H1 (cell line): Measurements from ENCODE around the gene OXTR. TPM values are rescaled to one million over a fixed set of nuclear protein-coding genes. Genes with fewer than 3 reads are reported as not detected.

Experiments used
- CTCF ChIA-PET: fragments of 300-600 bp; sonication (Branson Sonifier 250); formaldehyde crosslinking; loops from one replicate; lab custom pipeline; 2021; ENCODE audit not compliant: partially characterized antibody; lab: Charles Lee
- POLR2A ChIA-PET: fragments of 300-600 bp; sonication (Branson Sonifier 250); formaldehyde crosslinking; loops from one replicate; lab custom pipeline; 2021; ENCODE audit warnings: inconsistent platforms; ENCODE audit not compliant: partially characterized antibody; lab: Charles Lee
- DNase-seq, 2 experiments: peaks; one replicate each; pipeline versions ENCODE4 v3.0.0 to v3.0.0-alpha.2; 2010 to 2022; ENCODE audit warnings: low spot score in 2 of 2, low read depth in 1 of 2, mixed read lengths in 1 of 2
- FAIRE-seq: peaks from 2 replicates; lab custom pipeline; 2011; peaks lifted over from hg19 to GRCh38; lab: Jason Lieb, UNC
- H2AFZ ChIP-seq: 2 replicates; pipeline ENCODE4 v1.8.1; 2012; ENCODE audit warnings: low read length, inconsistent platforms
- H2AK5ac ChIP-seq: 2 replicates; pipeline ENCODE4 v1.6.1; 2013; ENCODE audit warnings: low read depth, low read length
- H2BK120ac ChIP-seq: replicated peaks from 2 replicates; pipeline ENCODE3; 2013; ENCODE audit warnings: low read depth, low read length, inconsistent platforms
- H2BK12ac ChIP-seq: 2 replicates; pipeline ENCODE4 v1.6.1; 2013; ENCODE audit warnings: low read depth, low read length
- H2BK15ac ChIP-seq: 2 replicates; pipeline ENCODE4 v1.6.1; 2013; ENCODE audit warnings: low read length
- H2BK20ac ChIP-seq: 2 replicates; pipeline ENCODE4 v1.6.1; 2013; ENCODE audit warnings: low read length
- H2BK5ac ChIP-seq: 2 replicates; pipeline ENCODE4 v1.6.1; 2013; ENCODE audit warnings: low read depth, low read length
- H3K14ac ChIP-seq: 2 replicates; pipeline ENCODE4 v1.6.1; 2013; ENCODE audit warnings: inconsistent platforms; ENCODE audit not compliant: insufficient read length
- H3K18ac ChIP-seq: 2 replicates; pipeline ENCODE4 v1.6.1; 2013; ENCODE audit warnings: low read length; ENCODE audit errors: extremely low read depth
- H3K23ac ChIP-seq: 2 replicates; pipeline ENCODE4 v1.6.1; 2013; ENCODE audit warnings: inconsistent platforms; ENCODE audit not compliant: insufficient read length
- H3K23me2 ChIP-seq: 2 replicates; pipeline ENCODE4 v1.6.1; 2013; ENCODE audit warnings: low read depth, low read length
- H3K27ac ChIP-seq: 2 replicates; pipeline ENCODE4 v1.6.1; 2011; ENCODE audit warnings: low read depth, low read length, inconsistent platforms
- H3K27me3 ChIP-seq, 4 experiments: replicated peaks in 1 of 4; 1 replicate in 1 of 4; 2 replicates in 3 of 4; pipeline versions ENCODE4 v1.6.1 to v1.8.1; 2011 to 2013; ENCODE audit warnings: low read length in 3 of 4, mild to moderate bottlenecking in 3 of 4, inconsistent platforms in 2 of 4, mixed read lengths in 2 of 4, moderate library complexity in 1 of 4; ENCODE audit not compliant: control insufficient read depth in 3 of 4, insufficient read depth in 3 of 4; ENCODE audit errors: extremely low read depth in 1 of 4
- H3K36me3 ChIP-seq, 4 experiments: 2 replicates each; pipeline versions ENCODE4 v1.6.1 to v1.8.1; 2011 to 2013; ENCODE audit warnings: mild to moderate bottlenecking in 4 of 4, low read length in 3 of 4, moderate library complexity in 2 of 4, control low read depth in 1 of 4, inconsistent platforms in 1 of 4; ENCODE audit not compliant: insufficient read depth in 4 of 4, control insufficient read depth in 2 of 4
- H3K4ac ChIP-seq: replicated peaks from 2 replicates; pipeline ENCODE3; 2013; ENCODE audit warnings: low read length, low read depth, mixed read lengths, inconsistent platforms; ENCODE audit not compliant: insufficient read length
- H3K4me1 ChIP-seq, 4 experiments: replicated peaks in 1 of 4; 1 replicate in 1 of 4; 2 replicates in 3 of 4; pipeline versions ENCODE4 v1.6.1 to v1.8.1; 2011 to 2013; ENCODE audit warnings: low read length in 3 of 4, inconsistent platforms in 2 of 4, mixed read lengths in 1 of 4; ENCODE audit not compliant: insufficient read depth in 4 of 4, control insufficient read depth in 3 of 4
- H3K4me2 ChIP-seq, 2 experiments: 2 replicates each; pipeline versions ENCODE4 v1.6.1 to v1.8.1; 2011 to 2013; ENCODE audit warnings: low read depth in 2 of 2, low read length in 2 of 2, control low read depth in 1 of 2, inconsistent platforms in 1 of 2, mild to moderate bottlenecking in 1 of 2; ENCODE audit not compliant: insufficient read depth in 1 of 2
- H3K4me3 ChIP-seq, 4 experiments: fragments of 200-600, 300-600 bp in 1 of 4; sonication (generic), shearing (Covaris generic), sonication (Bioruptor Twin) in 1 of 4; 2 replicates each; pipeline versions ENCODE4 v1.5.1 to v1.8.1; 2011 to 2016; ENCODE audit warnings: low read length in 4 of 4, low read depth in 3 of 4, control low read depth in 2 of 4, inconsistent platforms in 2 of 4, mild to moderate bottlenecking in 2 of 4, mixed read lengths in 1 of 4, moderate library complexity in 1 of 4; ENCODE audit not compliant: insufficient read depth in 2 of 4; ENCODE audit errors: extremely low read depth in 1 of 4
- H3K56ac ChIP-seq: replicated peaks from 2 replicates; pipeline ENCODE3; 2013; ENCODE audit warnings: low read depth, mild to moderate bottlenecking, mixed read lengths, low read length, inconsistent platforms; ENCODE audit not compliant: insufficient read length
- H3K79me1 ChIP-seq: 2 replicates; pipeline ENCODE4 v1.6.1; 2013; ENCODE audit warnings: low read depth, low read length, control low read depth
- H3K79me2 ChIP-seq, 2 experiments: 2 replicates each; pipeline versions ENCODE4 v1.6.1 to v1.8.1; 2012 to 2013; ENCODE audit warnings: low read length in 2 of 2, mild to moderate bottlenecking in 2 of 2, inconsistent platforms in 1 of 2; ENCODE audit not compliant: insufficient read depth in 2 of 2, control insufficient read depth in 1 of 2
- H3K9ac ChIP-seq, 4 experiments: replicated peaks in 1 of 4; 1 replicate in 1 of 4; 2 replicates in 3 of 4; pipeline versions ENCODE4 v1.6.1 to v1.8.1; 2011 to 2013; ENCODE audit warnings: low read depth in 3 of 4, low read length in 3 of 4, control low read depth in 2 of 4, mild to moderate bottlenecking in 2 of 4, moderate library complexity in 2 of 4, inconsistent platforms in 1 of 4; ENCODE audit errors: extremely low read depth in 1 of 4
- H3K9me3 ChIP-seq, 2 experiments: 2 replicates each; pipeline versions ENCODE4 v1.6.1 to v1.8.1; 2012 to 2013; ENCODE audit warnings: mild to moderate bottlenecking in 2 of 2, moderate library complexity in 2 of 2, control low read depth in 1 of 2, inconsistent platforms in 1 of 2, low read depth in 1 of 2, low read length in 1 of 2, mixed read lengths in 1 of 2; ENCODE audit not compliant: insufficient read depth in 2 of 2
- H4K20me1 ChIP-seq, 2 experiments: replicated peaks in 1 of 2; 2 replicates each; pipeline versions ENCODE3 to v1.8.1; 2011 to 2013; ENCODE audit warnings: inconsistent platforms in 2 of 2, low read length in 2 of 2, mild to moderate bottlenecking in 1 of 2; ENCODE audit not compliant: insufficient read depth in 2 of 2, control insufficient read depth in 1 of 2
- H4K5ac ChIP-seq: 2 replicates; pipeline ENCODE4 v1.6.1; 2013; ENCODE audit warnings: low read length, low read depth, mixed read lengths, inconsistent platforms; ENCODE audit not compliant: insufficient read length
- H4K8ac ChIP-seq: 2 replicates; pipeline ENCODE4 v1.8.0; 2013; ENCODE audit warnings: mild to moderate bottlenecking, moderate library complexity, low read length, inconsistent platforms; ENCODE audit not compliant: insufficient read depth; ENCODE audit errors: extremely low read depth
- H4K91ac ChIP-seq: replicated peaks from 2 replicates; pipeline ENCODE3; 2013; ENCODE audit warnings: low read length, mixed read lengths, inconsistent platforms; ENCODE audit not compliant: insufficient read length
- CBX5 ChIP-seq: fragments of 300-800, 300-1000 bp; sonication (generic); IDR thresholded peaks from 2 replicates; pipeline ENCODE4 v1.7.1; 2016; ENCODE audit warnings: antibody characterized with exemption, low read length, low read depth
- CTBP2 ChIP-seq: IDR thresholded peaks from 2 replicates; pipeline ENCODE4 v1.7.0; 2011; ENCODE audit warnings: borderline replicate concordance, mild to moderate bottlenecking, moderate library complexity, mixed read lengths, low read length; ENCODE audit not compliant: insufficient read depth, insufficient read length
- EP300 ChIP-seq, 2 experiments: IDR thresholded peaks; 1 replicate in 1 of 2; 2 replicates in 1 of 2; pipeline ENCODE4 v1.6.1; 2011 to 2012; ENCODE audit warnings: low read depth in 2 of 2, low read length in 2 of 2, mild to moderate bottlenecking in 2 of 2, borderline replicate concordance in 1 of 2, inconsistent platforms in 1 of 2, moderate library complexity in 1 of 2
- GTF2F1 ChIP-seq: IDR thresholded peaks from 2 replicates; pipeline ENCODE4 v1.6.1; 2012; ENCODE audit warnings: low read depth, low read length, improper control_type of control experiment, borderline replicate concordance
- HDAC2 ChIP-seq, 2 experiments: fragments of 300-600 bp in 1 of 2; sonication (generic) in 1 of 2; IDR thresholded peaks; 2 replicates each; pipeline ENCODE4 v1.6.1; 2011 to 2012; ENCODE audit warnings: low read depth in 2 of 2, low read length in 2 of 2, mild to moderate bottlenecking in 2 of 2, moderate library complexity in 2 of 2, borderline replicate concordance in 1 of 2, inconsistent platforms in 1 of 2
- RBBP5 ChIP-seq: IDR thresholded peaks from 2 replicates; pipeline ENCODE4 v1.7.1; 2012; ENCODE audit warnings: low read depth, mild to moderate bottlenecking, inconsistent platforms, low read length, moderate library complexity, borderline replicate concordance
- SIRT6 ChIP-seq: IDR thresholded peaks from one replicate; pipeline ENCODE4 v1.7.1; 2012; ENCODE audit warnings: low read length, inconsistent platforms
- SUZ12 ChIP-seq: fragments of 200-600 bp; sonication (generic); IDR thresholded peaks from 2 replicates; pipeline ENCODE4 v1.6.1; 2012; ENCODE audit warnings: mild to moderate bottlenecking, inconsistent platforms, low read length, moderate library complexity, mixed read lengths
- WGBS, 2 experiments: shearing (Covaris generic) in 1 of 2; methylation state at CpG; one replicate each; pipeline versions ENCODE4 v1.1.6 to v1.1.7; 2013 to 2015; ENCODE audit warnings: low lambda C conversion rate in 2 of 2, mixed read lengths in 2 of 2, inconsistent platforms in 1 of 2, low coverage in 1 of 2, missing lambda C conversion rate in 1 of 2; ENCODE audit not compliant: insufficient replicate concordance in 2 of 2, insufficient coverage in 1 of 2, insufficient read length in 1 of 2; ENCODE audit errors: extremely low coverage in 1 of 2, missing lambda C conversion rate in 1 of 2; 5-methylcytosine and 5-hydroxymethylcytosine counted together
- polyA plus RNA-seq, 7 experiments: library from polyadenylated mRNA; depleted of rRNA in 3 of 7; stranded (reverse) in 5 of 7; unstranded in 2 of 7; fragments of >200 nt in 5 of 7; fragments of 200-250 nt in 2 of 7; gene quantifications; 1 replicate in 5 of 7; 2 replicates in 1 of 7; 4 replicates in 1 of 7; pipeline versions ENCODE4 v1.2.1 to v1.2.3, GENCODE V29; 2011 to 2013; ENCODE audit warnings: missing spikeins in 2 of 7, mixed read lengths in 2 of 7
- total RNA-seq: library from RNA; stranded (reverse); fragmentation: NEBNext Ultra II Directional; extraction: Animal tissue kit (Norgen Biotek cat#: 25700); gene quantifications from 2 replicates; pipeline ENCODE4 v1.2.1, GENCODE V29; 2021
- TF ChIP-seq, protein P1 (sequence below): IDR thresholded peaks from 2 replicates; pipeline ENCODE4 v1.6.1; 2012; ENCODE audit warnings: inconsistent platforms
- TF ChIP-seq, protein P2 (sequence below), 3 experiments: IDR thresholded peaks; 1 replicate in 2 of 3; 2 replicates in 1 of 3; pipeline versions ENCODE4 v1.5.1 to v1.6.1; 2011; ENCODE audit warnings: low read length in 3 of 3, mild to moderate bottlenecking in 3 of 3, inconsistent platforms in 2 of 3, low read depth in 1 of 3, moderate library complexity in 1 of 3; ENCODE audit not compliant: insufficient read depth in 1 of 3; ENCODE audit errors: control extremely low read depth in 1 of 3

The OXTR gene
- total and polyA plus RNA-seq, 2 of the 8 experiments (the other 6 are each of a cell fraction or from before 2014, with no cell fraction given), result 0.77 to 2.3 TPM

DNA sequence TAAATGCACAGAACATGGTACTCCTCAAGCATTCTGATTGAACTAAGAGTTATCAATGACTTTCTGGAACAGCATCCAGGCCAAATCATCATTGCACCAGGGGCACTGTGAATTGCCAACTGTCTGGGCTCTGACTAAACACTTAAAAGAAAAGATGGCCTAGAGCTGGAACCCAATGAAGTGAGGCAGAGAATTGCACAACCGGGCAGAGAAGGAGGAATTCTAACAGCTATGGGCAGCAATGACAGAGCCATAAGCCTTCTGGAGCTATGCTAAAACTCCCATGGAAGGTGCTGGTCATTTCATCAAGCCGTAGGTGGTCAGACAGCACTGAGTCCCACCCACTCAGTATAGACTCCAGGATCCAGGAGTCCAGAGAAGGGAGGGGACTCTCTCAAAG lies 48.1 kb upstream of the OXTR start:
- Histone ChIP-seq H3K23ac (no peak overlapping the region), H3K23me2 (no peaks in the 10 kb centered on the region), H3K9ac (no peak overlapping the region), H3K36me3 (peaks cover 0 to 3% (median 0%) of the 10 kb centered on the region in 4 experiments; a peak in 1 of 8 replicates), H3K9me3 (peaks cover 22 to 23% of the 10 kb centered on the region in 2 experiments), H2BK5ac (no peak overlapping the region), H2BK15ac (no peak overlapping the region), H3K4me1 (no peaks in the 10 kb centered on the region), H4K5ac (no peak overlapping the region), H2AFZ (no peak overlapping the region), H2BK120ac (no peak overlapping the region), H3K27me3 (no peaks in the 10 kb centered on the region), H4K20me1 (no peaks in the 10 kb centered on the region), H3K56ac (no peak overlapping the region), H4K8ac (no peak overlapping the region), H2BK12ac (no peak overlapping the region), H3K4me3 (no peak overlapping the region), H3K4me2 (no peak overlapping the region), H3K4ac (no peak overlapping the region), H3K27ac (no peak overlapping the region), H2AK5ac (no peak overlapping the region), H2BK20ac (no peak overlapping the region), H3K18ac (no peak overlapping the region), H4K91ac (no peak overlapping the region), H3K79me1 (no peaks in the 10 kb centered on the region), H3K14ac (no peak overlapping the region), H3K79me2 (no peaks in the 10 kb centered on the region)
- no peak for FAIRE-seq
- WGBS, 2 experiments, result 84% methylated on average over 2 of the region's 2 CpGs; no CpG with 5 or more reads in 1 of the 2 experiments
- ChIA-PET CTCF (interaction anchor here (0.7 to 1.5 kb wide), 3 partner anchors 26 to 48 kb away, joined by 3 to 4 read pairs (median 3); partner anchors contain the start of gene OXTR), POLR2A (no interaction called here)
- no peak for DNase-seq
- TF ChIP-seq HDAC2 (IDR thresholded peaks at IDR 0.05; ENCODE audit: borderline replicate concordance in 1 of 2, low read depth in 2 of 2, low read length in 2 of 2), result no peak
- TF ChIP-seq RBBP5, result no peak
- no peak for TF ChIP-seq SIRT6
- TF ChIP-seq GTF2F1, result no peak
- TF ChIP-seq CTBP2, result no peak
- TF ChIP-seq EP300 (IDR thresholded peaks at IDR 0.05; ENCODE audit: borderline replicate concordance in 1 of 2, low read depth in 2 of 2, low read length in 2 of 2), result no peak
- TF ChIP-seq, protein P1, sequence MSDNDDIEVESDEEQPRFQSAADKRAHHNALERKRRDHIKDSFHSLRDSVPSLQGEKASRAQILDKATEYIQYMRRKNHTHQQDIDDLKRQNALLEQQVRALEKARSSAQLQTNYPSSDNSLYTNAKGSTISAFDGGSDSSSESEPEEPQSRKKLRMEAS, result no peak
- no peak for TF ChIP-seq SUZ12
- TF ChIP-seq, protein P2, sequence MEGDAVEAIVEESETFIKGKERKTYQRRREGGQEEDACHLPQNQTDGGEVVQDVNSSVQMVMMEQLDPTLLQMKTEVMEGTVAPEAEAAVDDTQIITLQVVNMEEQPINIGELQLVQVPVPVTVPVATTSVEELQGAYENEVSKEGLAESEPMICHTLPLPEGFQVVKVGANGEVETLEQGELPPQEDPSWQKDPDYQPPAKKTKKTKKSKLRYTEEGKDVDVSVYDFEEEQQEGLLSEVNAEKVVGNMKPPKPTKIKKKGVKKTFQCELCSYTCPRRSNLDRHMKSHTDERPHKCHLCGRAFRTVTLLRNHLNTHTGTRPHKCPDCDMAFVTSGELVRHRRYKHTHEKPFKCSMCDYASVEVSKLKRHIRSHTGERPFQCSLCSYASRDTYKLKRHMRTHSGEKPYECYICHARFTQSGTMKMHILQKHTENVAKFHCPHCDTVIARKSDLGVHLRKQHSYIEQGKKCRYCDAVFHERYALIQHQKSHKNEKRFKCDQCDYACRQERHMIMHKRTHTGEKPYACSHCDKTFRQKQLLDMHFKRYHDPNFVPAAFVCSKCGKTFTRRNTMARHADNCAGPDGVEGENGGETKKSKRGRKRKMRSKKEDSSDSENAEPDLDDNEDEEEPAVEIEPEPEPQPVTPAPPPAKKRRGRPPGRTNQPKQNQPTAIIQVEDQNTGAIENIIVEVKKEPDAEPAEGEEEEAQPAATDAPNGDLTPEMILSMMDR (IDR thresholded peaks at IDR 0.05; ENCODE audit: control extremely low read depth in 1 of 3, insufficient read depth in 1 of 3, low read depth in 1 of 3, low read length in 3 of 3), result no peak
- no peak for TF ChIP-seq CBX5
